ENCODE data around the gene CAB39. TPM values are rescaled to one million over a fixed set of nuclear protein-coding genes. Genes with fewer than 3 reads are reported as not detected.

CAB39 gene
- total RNA-seq, 1 donor from 2014 or later = 78.9 TPM

- intact Hi-C loops (cut with DNase I) = no loop called here
- no peaks in the 10 kb centered on the region for H3K9me3 ChIP-seq
- H3K36me3 ChIP-seq = no peaks in the 10 kb centered on the region
- no peaks in the 10 kb centered on the region for H3K27me3 ChIP-seq
- DNase-seq (no peak), ATAC-seq (no peak)
- H3K27ac ChIP-seq = peak overlapping the region; percentile 43
- no peak for TF ChIP-seq CTCF (IDR thresholded peaks at IDR 0.05)
- H3K4me1 ChIP-seq = peaks cover 45% of the 10 kb centered on the region
- H3K4me3 ChIP-seq = no peak overlapping the region
These were observed 26.3 kb downstream of the CAB39 start for GRCh38 chr2:230738924-230739323.

- H3K27ac ChIP-seq = no peak overlapping the region
- intact Hi-C loops (cut with DNase I) = no loop called here
- peaks cover 39% of the 10 kb centered on the region for H3K4me1 ChIP-seq
- no peak overlapping the region for H3K4me3 ChIP-seq
- no peaks in the 10 kb centered on the region for H3K27me3 ChIP-seq
- no peaks in the 10 kb centered on the region for H3K36me3 ChIP-seq
- H3K9me3 ChIP-seq = no peaks in the 10 kb centered on the region
- DNase-seq (no peak), ATAC-seq (no peak)
- TF ChIP-seq CTCF (IDR thresholded peaks at IDR 0.05) = no peak
These were observed 27.3 kb downstream of the CAB39 start for GRCh38 chr2:230739961-230740360.

- Histone ChIP-seq H3K4me3 (no peak overlapping the region), H3K36me3 (peaks cover 12% of the 10 kb centered on the region), H3K4me1 (peaks cover 16% of the 10 kb centered on the region), H3K27me3 (no peaks in the 10 kb centered on the region), H3K27ac (no peak overlapping the region), H3K9me3 (no peaks in the 10 kb centered on the region)
- intact Hi-C loops (cut with DNase I) = no loop called here
- no peak for ATAC-seq
- no peak for TF ChIP-seq CTCF (IDR thresholded peaks at IDR 0.05)
- no peak for DNase-seq
These were observed 30.1 kb downstream of the CAB39 start for GRCh38 chr2:230742781-230743180.

- H3K4me3 ChIP-seq = no peak overlapping the region
- ATAC-seq = no peak
- H3K9me3 ChIP-seq = no peaks in the 10 kb centered on the region
- H3K36me3 ChIP-seq = peaks cover 12% of the 10 kb centered on the region
- no peaks in the 10 kb centered on the region for H3K4me1 ChIP-seq
- no peaks in the 10 kb centered on the region for H3K27me3 ChIP-seq
- no peak overlapping the region for H3K27ac ChIP-seq
- no peak for DNase-seq
- TF ChIP-seq CTCF (IDR thresholded peaks at IDR 0.05) = no peak
- intact Hi-C loops (cut with DNase I) = no loop called here
These were observed 33.6 kb downstream of the CAB39 start for GRCh38 chr2:230746213-230746612.

GRCh38 chr2:230748087-230748486 lies 35.4 kb downstream of the CAB39 start:
- intact Hi-C loops (cut with DNase I) = no loop called here
- Histone ChIP-seq H3K27me3 (no peaks in the 10 kb centered on the region), H3K36me3 (peaks cover 12% of the 10 kb centered on the region), H3K9me3 (no peaks in the 10 kb centered on the region), H3K4me1 (no peaks in the 10 kb centered on the region), H3K4me3 (no peak overlapping the region), H3K27ac (no peak overlapping the region)
- TF ChIP-seq CTCF (IDR thresholded peaks at IDR 0.05) = no peak
- DNase-seq = no peak
- ATAC-seq = no peak

- no peak for DNase-seq
- H3K36me3 ChIP-seq = peaks cover 12% of the 10 kb centered on the region
- no peaks in the 10 kb centered on the region for H3K4me1 ChIP-seq
- TF ChIP-seq CTCF (IDR thresholded peaks at IDR 0.05) = no peak
- intact Hi-C loops (cut with DNase I) = no loop called here
- H3K9me3 ChIP-seq = no peaks in the 10 kb centered on the region
- H3K4me3 ChIP-seq = no peak overlapping the region
- no peaks in the 10 kb centered on the region for H3K27me3 ChIP-seq
- ATAC-seq = no peak
- no peak overlapping the region for H3K27ac ChIP-seq
These were observed 36.5 kb downstream of the CAB39 start for GRCh38 chr2:230749111-230749510.

Measured in upper lobe of right lung (tissue), 1 donor.